AG09319 (cell line): ENCODE results near the gene RASSF3.
"Not testable (repeated sequence)": the region's sequence is repeated elsewhere in the genome, so short reads cannot be mapped to it uniquely, and the experiment has no call there.

ENCODE experiments used
- DNase-seq: peaks from one replicate; pipeline ENCODE4 v3.0.0-alpha.2; 2010; ENCODE audit warnings: low read depth; ENCODE audit errors: extremely low read depth
- CTCF ChIP-seq: IDR thresholded peaks from 2 replicates; pipeline ENCODE4 v1.5.1; 2011; ENCODE audit warnings: low read depth, mild to moderate bottlenecking, inconsistent platforms, low read length, moderate library complexity

The RASSF3 gene

GRCh38 chr12:64582114-64582513 lies 28.2 kb upstream of the RASSF3 start:
- no peak for TF ChIP-seq CTCF
- no peak for DNase-seq

- no peak for DNase-seq
These were observed 27.4 kb upstream of the RASSF3 start for GRCh38 chr12:64582862-64583261.

GRCh38 chr12:64583395-64583770 lies 26.9 kb upstream of the RASSF3 start:
- DNase-seq, result not testable (repeated sequence)

More at GRCh38 chr12:64582862-64583261, 27.4 kb upstream of the RASSF3 start:
- TF ChIP-seq CTCF, result no peak

- DNase-seq, result no peak
These were observed 26.4 kb upstream of the RASSF3 start for GRCh38 chr12:64583771-64584421.

GRCh38 chr12:64585104-64585503 lies 25.2 kb upstream of the RASSF3 start:
- no peak for DNase-seq
- TF ChIP-seq CTCF, result no peak

More at GRCh38 chr12:64583771-64584421, 26.4 kb upstream of the RASSF3 start:
- TF ChIP-seq CTCF, result no peak

GRCh38 chr12:64587447-64587846 lies 22.8 kb upstream of the RASSF3 start:
- no peak for TF ChIP-seq CTCF
- no peak for DNase-seq

GRCh38 chr12:64590183-64590582 lies 20.1 kb upstream of the RASSF3 start:
- DNase-seq, result no peak
- no peak for TF ChIP-seq CTCF
